GM18951 (cell line): Measurements from ENCODE around the gene NELFCD.

Source experiments
- POLR2A ChIP-seq: IDR thresholded peaks from 4 replicates; pipeline ENCODE4 v1.6.1; 2011; ENCODE audit warnings: mild to moderate bottlenecking; ENCODE audit not compliant: insufficient read length, insufficient read depth; ENCODE audit errors: extremely low read depth
- in situ Hi-C: fragments of 300-500 bp; cut with MboI; formaldehyde crosslinking; loops from one replicate; pipeline ENCODE4 v1.12.0; 2022; ENCODE audit warnings: low sequenced_read_pairs, mixed read lengths, inconsistent platforms; ENCODE audit not compliant: unreplicated experiment

NELFCD gene

DNA sequence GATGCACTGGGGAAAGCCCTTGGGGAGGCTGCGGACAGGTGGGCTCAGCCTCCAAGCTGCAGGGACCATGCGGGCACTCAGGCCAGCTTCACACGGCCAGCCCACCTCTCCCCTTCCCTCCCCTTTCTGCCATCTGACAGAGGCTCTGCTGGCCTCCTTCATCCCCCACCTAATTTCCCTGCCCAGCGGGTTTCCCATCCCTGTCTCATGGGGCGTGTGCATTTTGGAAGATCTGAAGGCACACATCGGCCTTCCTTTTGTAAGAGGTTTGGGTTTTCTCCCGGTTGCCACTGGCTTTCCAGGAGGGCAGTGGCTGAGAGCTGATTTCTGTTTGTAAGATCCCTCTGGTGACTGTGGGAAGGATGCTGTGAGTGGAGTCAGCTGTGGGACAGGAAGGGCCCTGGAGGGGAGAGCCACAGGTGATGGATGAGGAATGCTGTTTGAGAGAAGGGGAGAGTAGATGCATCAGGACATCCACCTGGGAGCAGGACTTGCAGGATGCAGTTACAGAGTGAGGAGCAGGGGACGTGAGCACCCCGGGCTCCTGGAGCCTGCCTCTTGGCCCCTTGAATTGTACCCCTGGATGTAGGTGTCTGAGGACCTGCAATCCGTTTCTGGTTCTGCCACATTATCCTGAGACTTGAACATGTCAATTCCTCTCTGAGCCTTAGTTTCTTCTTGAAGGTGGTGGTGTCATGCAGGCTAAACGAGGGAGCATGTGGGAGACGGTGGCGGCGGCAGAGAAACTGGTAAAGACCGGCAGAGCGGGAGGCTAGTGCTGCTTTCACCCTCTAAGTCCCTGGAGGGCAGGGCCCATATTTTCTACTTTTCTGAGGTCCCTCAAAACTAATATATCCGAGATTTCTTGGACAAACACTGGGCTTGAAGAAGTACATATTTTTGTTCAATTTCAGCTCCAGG lies 32.2 kb downstream of the NELFCD start:
- no peak for TF ChIP-seq POLR2A
- in situ Hi-C loops = no loop called here

- TF ChIP-seq POLR2A = no peak
- in situ Hi-C loops = no loop called here
Measured at GRCh38 chr20:59013959-59014608, 33.0 kb downstream of the NELFCD start.

- TF ChIP-seq POLR2A = no peak
- in situ Hi-C loops = no loop called here
Measured at GRCh38 chr20:59014680-59015389, 33.8 kb downstream of the NELFCD start.

DNA sequence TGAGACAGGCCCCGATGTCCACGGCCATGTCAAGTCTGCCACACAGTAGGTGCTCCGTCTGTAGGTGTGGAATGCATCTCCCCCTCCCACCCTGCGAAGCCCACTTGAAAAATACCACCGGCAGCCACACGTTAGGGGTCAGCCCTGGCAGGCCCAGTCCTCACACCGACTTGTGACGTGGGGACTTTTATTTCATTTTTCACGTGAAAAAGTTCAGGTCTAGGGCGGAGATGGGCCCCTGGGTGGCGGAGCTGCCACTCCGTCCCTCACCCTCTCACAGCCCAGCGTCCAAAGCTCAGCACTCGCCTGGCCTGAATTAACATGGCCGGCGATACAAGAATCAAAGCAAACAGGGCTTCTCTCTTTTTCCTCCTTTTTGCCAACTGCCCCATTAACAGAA lies 34.4 kb downstream of the NELFCD start:
- no peak for TF ChIP-seq POLR2A
- in situ Hi-C loops = no loop called here

- in situ Hi-C loops = no loop called here
- no peak for TF ChIP-seq POLR2A
Measured at GRCh38 chr20:59015812-59016711, 35.0 kb downstream of the NELFCD start.

DNA sequence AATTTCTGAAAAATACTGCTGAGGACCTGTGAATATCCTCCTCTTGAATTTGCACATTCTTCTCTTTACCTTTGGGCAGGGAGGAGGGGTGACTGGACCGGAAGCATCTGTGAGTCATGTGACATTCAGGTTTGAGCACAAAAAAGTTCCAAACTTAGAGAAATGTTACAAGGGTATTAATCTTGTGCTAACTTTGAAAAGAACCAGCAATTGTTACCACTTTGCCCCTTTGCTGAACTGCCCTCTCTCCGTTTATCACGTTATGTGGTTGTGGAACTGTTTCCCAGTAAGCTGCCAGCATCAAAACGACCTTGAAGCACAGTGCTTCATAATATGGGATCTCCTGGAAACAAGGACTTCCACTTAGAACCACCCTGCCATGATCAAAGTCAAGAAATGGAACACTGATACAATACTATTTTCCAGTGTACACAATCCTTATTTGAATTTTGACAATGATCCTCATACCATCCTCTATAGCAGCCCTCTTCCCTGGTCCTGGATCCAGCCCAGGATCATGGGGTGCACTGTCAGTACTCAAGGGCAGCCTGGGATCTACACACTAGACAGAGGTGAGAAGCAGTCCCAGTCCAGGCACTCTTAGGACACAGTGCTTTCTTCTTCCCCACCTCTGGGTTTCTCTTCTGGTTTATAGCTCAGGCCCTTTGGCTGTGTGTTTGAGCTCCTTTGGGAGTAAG lies 35.9 kb downstream of the NELFCD start:
- no peak for TF ChIP-seq POLR2A
- in situ Hi-C loops = no loop called here

- no peak for TF ChIP-seq POLR2A
Measured at GRCh38 chr20:59017493-59018231, 36.6 kb downstream of the NELFCD start.

GRCh38 chr20:59018817-59019216 lies 37.8 kb downstream of the NELFCD start:
- TF ChIP-seq POLR2A = no peak
- in situ Hi-C loops = no loop called here

More at GRCh38 chr20:59017493-59018231, 36.6 kb downstream of the NELFCD start:
- in situ Hi-C loops = no loop called here

DNA sequence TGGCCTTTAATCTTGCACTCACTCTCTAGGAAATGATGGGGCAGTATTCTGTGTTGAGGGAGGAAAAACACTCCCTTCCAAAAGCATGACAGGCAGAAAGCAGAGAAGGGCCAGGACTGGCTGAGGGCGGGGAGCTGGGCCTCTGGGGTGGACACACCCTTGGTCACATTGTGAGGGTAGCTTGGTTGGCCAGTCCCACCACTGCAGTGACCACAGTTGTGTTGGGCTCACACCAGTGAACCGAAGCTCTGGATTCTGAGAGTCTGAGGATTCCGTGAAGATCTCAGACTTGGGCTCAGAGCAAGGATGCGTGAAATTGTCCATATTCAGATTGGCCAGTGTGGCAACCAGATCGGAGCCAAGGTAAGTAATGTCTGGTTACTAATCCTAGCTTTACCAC lies 38.2 kb downstream of the NELFCD start, which contains the start of gene TUBB1:
TSS of gene TUBB1 (plus strand) at position 213 of the 400 bp plus-strand sequence. CDS start at position 307, 94 bp downstream.
- in situ Hi-C loops = no loop called here
- no peak for TF ChIP-seq POLR2A

GRCh38 chr20:59020938-59021551 lies 40.0 kb downstream of the NELFCD start:
- in situ Hi-C loops = no loop called here
- TF ChIP-seq POLR2A = no peak

DNA sequence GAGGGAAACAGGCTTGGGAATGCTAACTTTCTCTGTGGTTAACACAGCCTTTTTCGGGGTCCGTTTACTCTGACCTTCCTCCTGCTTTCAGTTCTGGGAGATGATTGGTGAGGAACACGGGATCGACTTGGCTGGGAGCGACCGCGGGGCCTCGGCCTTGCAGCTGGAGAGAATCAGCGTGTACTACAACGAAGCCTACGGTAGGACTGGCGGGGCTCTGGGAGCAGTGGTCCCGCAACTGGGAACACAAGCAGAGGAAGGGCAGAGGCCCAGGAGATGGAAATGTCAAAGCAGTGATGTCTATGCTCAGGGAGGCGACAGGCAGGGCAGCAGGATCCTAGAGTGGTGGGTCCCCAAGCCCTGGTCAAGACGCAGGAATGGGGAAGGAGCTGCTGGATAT lies 41.7 kb downstream of the NELFCD start:
- no peak for TF ChIP-seq POLR2A
- in situ Hi-C loops = no loop called here
